Measurements from ENCODE around the gene ARHGAP24. TPM values are rescaled to one million over a fixed set of nuclear protein-coding genes. Genes with fewer than 3 reads are reported as not detected.
A peak's percentile ranks its signal among the peaks of the same experiment; 100 is the strongest.

The ARHGAP24 gene
- polyA plus RNA-seq, 1 of the 3 experiments (the other 2 are of a cell fraction), result 1.4 TPM

- 92% methylated on average over 5 of the region's 5 CpGs for WGBS (ENCODE audit: low lambda C conversion rate)
These were observed 539.6 kb downstream of the ARHGAP24 start for GRCh38 chr4:86014599-86014998.

GRCh38 chr4:86015412-86016350 lies 540.7 kb downstream of the ARHGAP24 start:
- H3K36me3 ChIP-seq (replicated peaks in 1 of 2; ENCODE audit: control insufficient read depth in 1 of 2, insufficient read depth in 2 of 2, low read length in 1 of 2), result no peaks in the 10 kb centered on the region
- no peak for DNase-seq
- no peaks in the 10 kb centered on the region for H3K27me3 ChIP-seq (ENCODE audit: insufficient read depth)
- no peaks in the 10 kb centered on the region for H4K20me1 ChIP-seq (ENCODE audit: insufficient read depth)
- no peak overlapping the region for H3K4me2 ChIP-seq
- no peaks in the 10 kb centered on the region for H3K9me3 ChIP-seq
- 77% methylated on average over 2 of the region's 2 CpGs for WGBS (ENCODE audit: low lambda C conversion rate)
- H3K4me1 ChIP-seq (ENCODE audit: control insufficient read depth in 1 of 2, insufficient read depth in 2 of 2, low read depth in 1 of 2, low read length in 1 of 2), result peaks cover 0 to 2% of the 10 kb centered on the region in 2 experiments; a peak in 3 of 4 replicates
- H2AFZ ChIP-seq (ENCODE audit: low read depth), result no peak overlapping the region
- H3K27ac ChIP-seq (ENCODE audit: low read depth in 2 of 2, low read length in 1 of 2), result no peak overlapping the region
- ChIA-PET POLR2A (no interaction called here), CTCF (interaction anchor here (1.2 kb wide), 1 partner anchor 23 kb away, joined by 4 read pairs; no protein-coding TSS in a partner anchor)
- TF ChIP-seq GABPA (IDR thresholded peaks at IDR 0.05; ENCODE audit: low read depth) (no peak), TAF1 (IDR thresholded peaks at IDR 0.05; ENCODE audit: borderline replicate concordance, low read depth, low read length) (no peak), FOSL2 (IDR thresholded peaks at IDR 0.05; ENCODE audit: borderline replicate concordance, low read depth) (no peak), RCOR1 (IDR thresholded peaks at IDR 0.05; ENCODE audit: low read length) (peak; percentile 25; the same call in 1 of the 2 replicates)
- H3K4me3 ChIP-seq (ENCODE audit: low read depth in 2 of 2, low read length in 1 of 2), result no peak overlapping the region
- H3K9ac ChIP-seq, result no peak overlapping the region
- peaks cover 6% of the 10 kb centered on the region for H3F3A ChIP-seq (replicated peaks; ENCODE audit: insufficient read depth)
- no peaks in the 10 kb centered on the region for H3K79me2 ChIP-seq (ENCODE audit: insufficient read depth)
- no peaks in the 10 kb centered on the region for H3K9me2 ChIP-seq

More at GRCh38 chr4:86014599-86014998, 539.6 kb downstream of the ARHGAP24 start:
- H3K9me3 ChIP-seq, result no peaks in the 10 kb centered on the region
- H3K9ac ChIP-seq, result no peak overlapping the region
- H3K79me2 ChIP-seq (ENCODE audit: insufficient read depth), result no peaks in the 10 kb centered on the region
- no peak overlapping the region for H3K27ac ChIP-seq (ENCODE audit: low read depth in 2 of 2, low read length in 1 of 2)
- H3K4me3 ChIP-seq (ENCODE audit: low read depth in 2 of 2, low read length in 1 of 2), result no peak overlapping the region
- DNase-seq, result no peak
- H3K4me2 ChIP-seq, result no peak overlapping the region
- no peak for TF ChIP-seq NFIC (IDR thresholded peaks at IDR 0.05; ENCODE audit: borderline replicate concordance)
- TF ChIP-seq TEAD4 (IDR thresholded peaks at IDR 0.05; ENCODE audit: borderline replicate concordance, insufficient read depth), result no peak
- no peak for TF ChIP-seq MEF2A (IDR thresholded peaks at IDR 0.05; ENCODE audit: borderline replicate concordance, low read depth)
- no peak for TF ChIP-seq EP300 (IDR thresholded peaks at IDR 0.05; ENCODE audit: borderline replicate concordance in 1 of 2, low read depth in 1 of 2, low read length in 1 of 2)
- POLR2A ChIA-PET, result no interaction called here
- H3K4me1 ChIP-seq (ENCODE audit: control insufficient read depth in 1 of 2, insufficient read depth in 2 of 2, low read depth in 1 of 2, low read length in 1 of 2), result peaks cover 0 to 2% of the 10 kb centered on the region in 2 experiments; a peak in 3 of 4 replicates
- H3K36me3 ChIP-seq (replicated peaks in 1 of 2; ENCODE audit: control insufficient read depth in 1 of 2, insufficient read depth in 2 of 2, low read length in 1 of 2), result no peaks in the 10 kb centered on the region
- CTCF ChIA-PET, result interaction anchor here (0.8 to 1.2 kb wide), 3 partner anchors 16 to 218 kb away, joined by 3 to 4 read pairs (median 3); no protein-coding TSS in a partner anchor
- H3F3A ChIP-seq (replicated peaks; ENCODE audit: insufficient read depth), result peaks cover 6% of the 10 kb centered on the region
- no peaks in the 10 kb centered on the region for H4K20me1 ChIP-seq (ENCODE audit: insufficient read depth)
- no peak overlapping the region for H2AFZ ChIP-seq (ENCODE audit: low read depth)
- no peaks in the 10 kb centered on the region for H3K9me2 ChIP-seq
- no peaks in the 10 kb centered on the region for H3K27me3 ChIP-seq (ENCODE audit: insufficient read depth)

DNA sequence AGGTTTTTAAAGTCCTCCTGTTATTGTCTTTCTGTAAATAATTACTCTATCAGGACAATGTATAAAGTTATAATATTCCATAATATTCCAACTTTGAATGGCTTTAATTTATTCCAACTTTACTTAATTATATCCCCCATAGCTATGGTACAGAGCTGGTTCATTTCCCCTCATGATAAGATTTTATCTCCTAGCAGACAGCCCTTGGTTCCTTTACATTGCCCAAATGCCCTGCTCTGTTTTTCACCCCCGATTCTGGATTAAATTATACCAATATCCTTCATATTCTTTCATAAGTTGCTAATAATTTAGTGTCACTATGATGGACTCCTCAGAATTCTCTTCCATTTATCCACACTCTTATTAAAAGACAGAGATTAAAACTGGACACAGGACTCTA lies 544.4 kb downstream of the ARHGAP24 start:
- no peaks in the 10 kb centered on the region for H4K20me1 ChIP-seq (ENCODE audit: insufficient read depth)
- CTCF ChIA-PET, result interaction anchor here (0.6 to 1.7 kb wide), 6 partner anchors 13 to 223 kb away, joined by 3 to 7 read pairs (median 4); no protein-coding TSS in a partner anchor
- no peaks in the 10 kb centered on the region for H3K36me3 ChIP-seq (replicated peaks in 1 of 2; ENCODE audit: control insufficient read depth in 1 of 2, insufficient read depth in 2 of 2, low read length in 1 of 2)
- H3K4me1 ChIP-seq (ENCODE audit: control insufficient read depth in 1 of 2, insufficient read depth in 2 of 2, low read depth in 1 of 2, low read length in 1 of 2), result peaks cover 0 to 2% of the 10 kb centered on the region in 2 experiments; a peak in 3 of 4 replicates
- no peak overlapping the region for H2AFZ ChIP-seq (ENCODE audit: low read depth)
- no peak overlapping the region for H3K4me2 ChIP-seq
- H3K9me2 ChIP-seq, result no peaks in the 10 kb centered on the region
- H3K9ac ChIP-seq, result no peak overlapping the region
- peak; percentile 81 for DNase-seq
- H3K9me3 ChIP-seq, result no peaks in the 10 kb centered on the region
- no peaks in the 10 kb centered on the region for H3K27me3 ChIP-seq (ENCODE audit: insufficient read depth)
- H3F3A ChIP-seq (replicated peaks; ENCODE audit: insufficient read depth), result no peaks in the 10 kb centered on the region
- H3K79me2 ChIP-seq (ENCODE audit: insufficient read depth), result no peaks in the 10 kb centered on the region
- POLR2A ChIA-PET, result no interaction called here
- peak overlapping the region in 1 of 2 experiments; percentile 64; a peak in 1 of 4 replicates for H3K27ac ChIP-seq (ENCODE audit: low read depth in 2 of 2, low read length in 1 of 2)
- H3K4me3 ChIP-seq (ENCODE audit: low read depth in 2 of 2, low read length in 1 of 2), result no peak overlapping the region
- WGBS (ENCODE audit: low lambda C conversion rate), result 10% methylated on average over 1 of the region's 1 CpG
- TF ChIP-seq ELF1 (IDR thresholded peaks at IDR 0.05) (no peak), GATA2 (CRISPR knock-in tag; IDR thresholded peaks at IDR 0.05) (peak; percentile 94), EZH2phosphoT487 (IDR thresholded peaks at IDR 0.05; ENCODE audit: borderline replicate concordance, low read depth) (no peak), EP300 (IDR thresholded peaks at IDR 0.05; ENCODE audit: borderline replicate concordance in 1 of 2, low read depth in 1 of 2, low read length in 1 of 2) (peak in 1 of 2 experiments; percentile 98; a peak in 2 of 4 replicates), NRF1 (IDR thresholded peaks at IDR 0.05; ENCODE audit: low read depth, low read length) (no peak), CHD2 (IDR thresholded peaks at IDR 0.05; ENCODE audit: low read length, partially characterized antibody) (peak; percentile 92), YY1 (IDR thresholded peaks at IDR 0.05; ENCODE audit: low read depth) (no peak), RAD21 (IDR thresholded peaks at IDR 0.05; ENCODE audit: low read length) (no peak), MEF2A (IDR thresholded peaks at IDR 0.05; ENCODE audit: borderline replicate concordance, low read depth) (no peak), USF1 (IDR thresholded peaks at IDR 0.05; ENCODE audit: borderline replicate concordance, low read depth) (no peak)
- TF ChIP-seq, protein P1, sequence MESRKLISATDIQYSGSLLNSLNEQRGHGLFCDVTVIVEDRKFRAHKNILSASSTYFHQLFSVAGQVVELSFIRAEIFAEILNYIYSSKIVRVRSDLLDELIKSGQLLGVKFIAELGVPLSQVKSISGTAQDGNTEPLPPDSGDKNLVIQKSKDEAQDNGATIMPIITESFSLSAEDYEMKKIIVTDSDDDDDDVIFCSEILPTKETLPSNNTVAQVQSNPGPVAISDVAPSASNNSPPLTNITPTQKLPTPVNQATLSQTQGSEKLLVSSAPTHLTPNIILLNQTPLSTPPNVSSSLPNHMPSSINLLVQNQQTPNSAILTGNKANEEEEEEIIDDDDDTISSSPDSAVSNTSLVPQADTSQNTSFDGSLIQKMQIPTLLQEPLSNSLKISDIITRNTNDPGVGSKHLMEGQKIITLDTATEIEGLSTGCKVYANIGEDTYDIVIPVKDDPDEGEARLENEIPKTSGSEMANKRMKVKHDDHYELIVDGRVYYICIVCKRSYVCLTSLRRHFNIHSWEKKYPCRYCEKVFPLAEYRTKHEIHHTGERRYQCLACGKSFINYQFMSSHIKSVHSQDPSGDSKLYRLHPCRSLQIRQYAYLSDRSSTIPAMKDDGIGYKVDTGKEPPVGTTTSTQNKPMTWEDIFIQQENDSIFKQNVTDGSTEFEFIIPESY (IDR thresholded peaks at IDR 0.05; ENCODE audit: borderline replicate concordance, low read depth), result no peak
- TF ChIP-seq, protein P2, sequence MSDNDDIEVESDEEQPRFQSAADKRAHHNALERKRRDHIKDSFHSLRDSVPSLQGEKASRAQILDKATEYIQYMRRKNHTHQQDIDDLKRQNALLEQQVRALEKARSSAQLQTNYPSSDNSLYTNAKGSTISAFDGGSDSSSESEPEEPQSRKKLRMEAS (IDR thresholded peaks at IDR 0.05; ENCODE audit: low read depth), result no peak

Data from SK-N-SH (cell line).